Left lung (tissue), 10 donors: ENCODE data around the gene ALAS1. TPM values are rescaled to one million over a fixed set of nuclear protein-coding genes. Genes with fewer than 3 reads are reported as not detected.

Source experiments
- ATAC-seq: fragments of 200-7000 bp; cut with Tn5 transposase; one replicate; pipeline ENCODE4 v1.9.1; 2020; ENCODE audit warnings: moderate library complexity
- DNase-seq, 4 donors: peaks; one replicate each; pipeline ENCODE4 v3.0.0-alpha.2; 2013 to 2020
- H3K27ac ChIP-seq, 2 donors: fragments of 200-600 bp; sonication (generic) in 1 of 2; one replicate each; pipeline versions ENCODE4 v1.5.0 to v1.8.0; 2020 to 2021
- H3K27me3 ChIP-seq, 2 donors: fragments of 200-600 bp; sonication (generic) in 1 of 2; one replicate each; pipeline versions ENCODE4 v1.5.0 to v1.8.0; 2020 to 2021
- H3K36me3 ChIP-seq, 2 donors: fragments of 200-600 bp; sonication (generic) in 1 of 2; one replicate each; pipeline versions ENCODE4 v1.5.0 to v1.8.0; 2020 to 2021
- H3K4me1 ChIP-seq, 2 donors: fragments of 200-600 bp; one replicate each; pipeline ENCODE4 v1.8.0; 2021
- H3K4me3 ChIP-seq, 2 donors: fragments of 200-600 bp; sonication (generic) in 1 of 2; one replicate each; pipeline versions ENCODE4 v1.5.0 to v1.8.0; 2020 to 2021; ENCODE audit warnings: mild to moderate bottlenecking in 1 of 2
- H3K9me3 ChIP-seq, 2 donors: fragments of 200-600 bp; sonication (generic) in 1 of 2; one replicate each; pipeline versions ENCODE4 v1.5.0 to v1.8.0; 2020 to 2021
- CTCF ChIP-seq, 2 donors: fragments of 200-600 bp; sonication (generic) in 1 of 2; IDR thresholded peaks; one replicate each; pipeline versions ENCODE4 v1.5.0 to v1.8.0; 2021; ENCODE audit warnings: antibody characterized with exemption in 2 of 2
- intact Hi-C, 2 donors: fragments of 100-400 bp; cut with DNase I; formaldehyde crosslinking; loops; one replicate each; pipeline versions ENCODE4 v1.11.2 to v1.14.2; 2022
- polyA plus RNA-seq, 6 donors: library from polyadenylated mRNA; unstranded; fragments of 120-200 nt; gene quantifications; one replicate each; pipeline ENCODE4 v1.2.1, GENCODE V29; 2013; ENCODE audit not compliant: insufficient read length in 6 of 6
- total RNA-seq, 2 donors: library from RNA; stranded (reverse); fragmentation: NEBNext Ultra II Directional; extraction: Animal tissue kit (Norgen Biotek cat#: 25700); gene quantifications; one replicate each; pipeline ENCODE4 v1.2.1, GENCODE V29; 2021
- donor health status: DM: no; HTN: yes; CAD: no.
- donor health status: DM: no; HTN: no; CAD: no.

The ALAS1 gene
- total and polyA plus RNA-seq, 8 donors: 31.6 to 70.1 (median 44.2) TPM

- intact Hi-C loops: loop anchor here in 1 of 2 donors (10.0 kb wide), 1 partner anchor 207 kb away; the partner anchor contains the start of gene SEMA3G
- ATAC-seq: peak; percentile 74
- peaks cover 28 to 72% of the 10 kb centered on the region in 2 donors for H3K4me1 ChIP-seq
These were observed 39.8 kb downstream of the ALAS1 start for GRCh38 chr3:52237657-52238172.

GRCh38 chr3:52238193-52238760, 40.3 kb downstream of the ALAS1 start:
- H3K4me1 ChIP-seq: peaks cover 28 to 70% of the 10 kb centered on the region in 2 donors
- no peaks in the 10 kb centered on the region for H3K27me3 ChIP-seq
- no peaks in the 10 kb centered on the region for H3K9me3 ChIP-seq
- H3K36me3 ChIP-seq: peaks cover 0 to 21% of the 10 kb centered on the region in 2 donors
- H3K27ac ChIP-seq: peak overlapping the region; percentile 87 to 90
- intact Hi-C loops: loop anchor here in 1 of 2 donors (10.0 kb wide), 1 partner anchor 207 kb away; the partner anchor contains the start of gene SEMA3G
- peak overlapping the region; percentile 92 to 94 for H3K4me3 ChIP-seq
- TF ChIP-seq CTCF (IDR thresholded peaks at IDR 0.05): no peak
- peak in 1 of 4 donors; percentile 50 for DNase-seq
- peak; percentile 5 for ATAC-seq

More at GRCh38 chr3:52237657-52238172, 39.8 kb downstream of the ALAS1 start:
- H3K27me3 ChIP-seq: no peaks in the 10 kb centered on the region
- peaks cover 0 to 26% of the 10 kb centered on the region in 2 donors for H3K36me3 ChIP-seq
- H3K27ac ChIP-seq: peak overlapping the region; percentile 87 to 90
- H3K4me3 ChIP-seq: peak overlapping the region; percentile 10 to 92
- no peak for TF ChIP-seq CTCF (IDR thresholded peaks at IDR 0.05)
- peak in 2 of 4 donors; percentile 89 to 93 for DNase-seq
- H3K9me3 ChIP-seq: no peaks in the 10 kb centered on the region

GRCh38 chr3:52238761-52239701, 41.1 kb downstream of the ALAS1 start, which contains the start of gene TWF2:
TWF2 (minus strand) TSS chr3:52239158; CDS start chr3:52239016, 142 bp downstream.
- Histone ChIP-seq H3K27ac (peak within 1 kb of the TSS; percentile 87 to 90), H3K27me3 (no peaks in the 10 kb centered on the region), H3K36me3 (peaks cover 0 to 13% of the 10 kb centered on the region in 2 donors), H3K4me1 (peaks cover 29 to 74% of the 10 kb centered on the region in 2 donors), H3K4me3 (peak within 1 kb of the TSS; percentile 92 to 94), H3K9me3 (no peaks in the 10 kb centered on the region)
- ATAC-seq: peak; percentile 92
- peak; percentile 27 to 35 for TF ChIP-seq CTCF (IDR thresholded peaks at IDR 0.05)
- intact Hi-C loops: loop anchor here in 1 of 2 donors (10.0 kb wide), 1 partner anchor 206 kb away; the partner anchor contains the start of gene SEMA3G
- peak; percentile 82 to 94 (median 86) for DNase-seq

GRCh38 chr3:52240059-52240885, 42.3 kb downstream of the ALAS1 start:
- H3K4me3 ChIP-seq: peak overlapping the region; percentile 92 to 94
- no peak for TF ChIP-seq CTCF (IDR thresholded peaks at IDR 0.05)
- intact Hi-C loops: no loop called here
- ATAC-seq: peak; percentile 4
- H3K27me3 ChIP-seq: no peaks in the 10 kb centered on the region
- peak in 1 of 4 donors; percentile 73 for DNase-seq
- peaks cover 33 to 74% of the 10 kb centered on the region in 2 donors for H3K4me1 ChIP-seq
- peak overlapping the region; percentile 87 to 90 for H3K27ac ChIP-seq
- H3K36me3 ChIP-seq: peaks cover 0 to under 1% of the 10 kb centered on the region in 2 donors
- no peaks in the 10 kb centered on the region for H3K9me3 ChIP-seq
